ENCODE results near the gene DPY19L3.
"Not testable (repeated sequence)": the region's sequence is repeated elsewhere in the genome, so short reads cannot be mapped to it uniquely, and the experiment has no call there.

DPY19L3 gene

DNA sequence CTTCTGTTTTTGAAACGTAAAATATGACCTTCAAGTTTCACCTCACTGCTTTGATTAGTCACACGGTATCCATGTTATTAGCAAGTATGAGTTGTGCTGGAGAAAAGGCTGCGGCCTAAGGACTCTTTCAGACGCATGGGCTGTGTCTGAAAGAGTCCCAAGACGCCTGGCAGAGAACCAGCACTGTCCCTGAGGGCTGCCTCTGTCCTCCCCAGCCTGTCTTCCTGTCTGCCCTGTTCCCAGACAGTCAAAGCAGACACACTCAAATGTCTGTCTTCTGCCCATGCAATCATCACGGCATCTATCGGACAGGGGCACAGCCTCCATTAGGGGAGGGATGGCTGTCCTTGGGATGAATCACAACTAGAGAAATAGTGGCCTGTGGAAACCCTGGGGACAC lies 65.5 kb downstream of the DPY19L3 start:
- Histone ChIP-seq H3K27me3 (ENCODE audit: low read depth, low read length) (no peaks in the 10 kb centered on the region), H3K4me3 (ENCODE audit: low read depth in 1 of 2, low read length in 2 of 2) (no peak overlapping the region), H3K4me1 (ENCODE audit: control insufficient read depth in 1 of 2, insufficient read depth in 2 of 2, low read length in 2 of 2) (no peaks in the 10 kb centered on the region), H3K9me3 (ENCODE audit: control insufficient read depth in 1 of 2, low read length in 2 of 2) (no peaks in the 10 kb centered on the region), H3K27ac (ENCODE audit: low read length) (no peak overlapping the region), H3K36me3 (ENCODE audit: control insufficient read depth in 1 of 2, insufficient read depth in 2 of 2, low read length in 2 of 2) (peaks cover under 1 to 29% of the 10 kb centered on the region in 2 donors)

DNA sequence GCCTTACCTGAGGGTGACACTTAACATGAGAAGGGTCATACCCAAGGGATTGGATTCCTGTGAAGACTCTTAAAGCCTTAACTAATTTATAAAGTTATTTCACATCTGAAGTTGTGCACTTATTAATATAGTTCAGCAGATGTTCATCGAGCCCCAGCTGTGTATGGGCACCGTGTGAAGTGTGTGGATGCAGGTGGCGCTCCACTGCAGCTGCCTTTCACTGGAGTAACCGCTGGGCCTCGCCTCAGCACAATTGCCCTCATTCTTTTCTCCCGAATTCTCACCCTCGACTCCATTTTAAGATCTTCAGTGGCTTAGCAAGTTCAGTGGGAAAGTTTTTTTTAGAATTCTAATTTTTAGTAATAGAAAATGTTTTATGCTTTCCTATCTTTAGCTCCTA lies 66.2 kb downstream of the DPY19L3 start:
- no peaks in the 10 kb centered on the region for H3K9me3 ChIP-seq (ENCODE audit: control insufficient read depth in 1 of 2, low read length in 2 of 2)
- H3K36me3 ChIP-seq (ENCODE audit: control insufficient read depth in 1 of 2, insufficient read depth in 2 of 2, low read length in 2 of 2): peaks cover 0 to 26% of the 10 kb centered on the region in 2 donors
- H3K4me1 ChIP-seq (ENCODE audit: control insufficient read depth in 1 of 2, insufficient read depth in 2 of 2, low read length in 2 of 2): no peaks in the 10 kb centered on the region
- no peak overlapping the region for H3K27ac ChIP-seq (ENCODE audit: low read length)
- no peaks in the 10 kb centered on the region for H3K27me3 ChIP-seq (ENCODE audit: low read depth, low read length)
- no peak overlapping the region for H3K4me3 ChIP-seq (ENCODE audit: low read depth in 1 of 2, low read length in 2 of 2)

DNA sequence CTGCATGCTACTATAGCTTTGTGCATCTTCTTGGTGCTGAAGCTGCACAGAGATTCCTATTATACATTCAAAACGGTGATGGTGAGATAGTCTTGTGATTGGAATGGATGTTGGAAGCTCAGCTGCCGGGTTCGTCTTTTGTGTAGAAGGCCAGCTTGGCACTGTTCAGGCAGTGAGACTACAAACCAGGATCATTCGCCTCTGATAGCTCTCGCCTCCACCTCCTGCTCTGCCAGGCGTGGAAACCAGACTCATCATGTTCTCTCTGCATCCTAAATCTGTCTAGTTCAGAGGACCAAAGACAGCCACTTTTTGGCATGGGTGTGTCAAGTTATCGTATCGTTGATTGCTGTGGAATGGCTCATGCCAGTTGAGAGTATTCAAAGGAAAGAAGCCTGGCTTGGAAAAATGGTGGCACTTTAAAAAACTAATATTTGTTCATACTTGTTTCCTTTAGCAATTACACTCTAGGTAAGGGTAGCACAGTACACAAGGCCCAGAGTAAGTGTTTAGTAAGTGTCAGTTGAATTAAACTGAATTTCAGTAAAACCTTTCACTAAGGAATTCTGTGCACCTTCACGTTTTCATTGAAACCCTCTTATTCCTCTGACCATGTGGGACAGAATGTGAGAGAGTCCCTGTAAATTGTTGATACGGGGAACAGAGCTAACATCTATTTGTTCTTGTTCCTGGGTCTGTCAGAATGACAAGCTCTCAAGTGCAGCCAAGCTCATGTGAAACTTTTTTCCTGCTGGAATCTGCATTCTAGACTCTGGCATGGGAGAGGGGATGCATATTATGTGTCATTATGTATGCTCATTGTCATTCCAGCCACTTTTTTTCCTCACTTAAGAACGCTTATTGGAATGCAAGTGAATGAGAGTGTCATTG lies 69.8 kb downstream of the DPY19L3 start:
- Histone ChIP-seq H3K4me1 (ENCODE audit: control insufficient read depth in 1 of 2, insufficient read depth in 2 of 2, low read length in 2 of 2) (no peaks in the 10 kb centered on the region), H3K27ac (ENCODE audit: low read length) (no peak overlapping the region), H3K27me3 (ENCODE audit: low read depth, low read length) (no peaks in the 10 kb centered on the region), H3K9me3 (ENCODE audit: control insufficient read depth in 1 of 2, low read length in 2 of 2) (no peaks in the 10 kb centered on the region), H3K4me3 (ENCODE audit: low read depth in 1 of 2, low read length in 2 of 2) (no peak overlapping the region), H3K36me3 (ENCODE audit: control insufficient read depth in 1 of 2, insufficient read depth in 2 of 2, low read length in 2 of 2) (peaks cover 9 to 49% of the 10 kb centered on the region in 2 donors)

DNA sequence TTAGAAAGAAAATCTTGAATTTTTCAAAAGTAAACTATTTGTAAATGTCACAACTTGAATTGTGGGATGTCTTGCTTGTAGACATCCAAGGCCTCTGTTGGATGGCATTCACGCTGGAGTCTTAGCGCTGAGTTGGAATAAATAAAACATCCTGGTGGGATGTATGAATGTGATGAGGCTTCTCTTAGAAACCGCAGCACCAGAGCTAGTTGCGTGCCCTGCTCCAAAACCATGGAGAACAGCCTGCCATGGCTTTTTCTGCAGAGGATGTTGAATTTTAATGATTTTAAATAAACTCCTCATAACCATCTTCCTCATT lies 70.4 kb downstream of the DPY19L3 start:
- Histone ChIP-seq H3K9me3 (ENCODE audit: control insufficient read depth in 1 of 2, low read length in 2 of 2) (no peaks in the 10 kb centered on the region), H3K4me1 (ENCODE audit: control insufficient read depth in 1 of 2, insufficient read depth in 2 of 2, low read length in 2 of 2) (no peaks in the 10 kb centered on the region), H3K27me3 (ENCODE audit: low read depth, low read length) (no peaks in the 10 kb centered on the region), H3K27ac (ENCODE audit: low read length) (no peak overlapping the region), H3K36me3 (ENCODE audit: control insufficient read depth in 1 of 2, insufficient read depth in 2 of 2, low read length in 2 of 2) (peaks cover 9 to 52% of the 10 kb centered on the region in 2 donors), H3K4me3 (ENCODE audit: low read depth in 1 of 2, low read length in 2 of 2) (no peak overlapping the region)

DNA sequence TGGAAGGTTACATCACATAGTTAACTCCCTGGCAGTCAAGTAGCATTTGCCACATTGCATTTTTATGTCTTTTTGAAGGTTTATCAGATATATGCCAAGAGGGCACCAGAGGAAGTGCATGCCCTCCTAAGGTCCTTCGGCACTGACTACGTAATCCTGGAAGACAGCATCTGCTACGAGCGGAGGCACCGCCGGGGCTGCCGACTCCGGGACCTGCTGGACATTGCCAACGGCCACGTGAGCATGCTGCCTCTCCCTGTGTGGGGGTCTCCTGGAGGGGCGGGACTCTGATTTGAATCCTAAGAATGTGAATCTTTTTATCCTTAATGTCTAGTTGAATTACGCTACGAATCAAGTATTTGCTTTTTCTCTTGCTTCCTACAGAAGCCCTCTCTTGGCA lies 74.8 kb downstream of the DPY19L3 start:
- H3K27me3 ChIP-seq (ENCODE audit: low read depth, low read length): no peaks in the 10 kb centered on the region
- no peak overlapping the region for H3K4me3 ChIP-seq (ENCODE audit: low read depth in 1 of 2, low read length in 2 of 2)
- no peaks in the 10 kb centered on the region for H3K9me3 ChIP-seq (ENCODE audit: control insufficient read depth in 1 of 2, low read length in 2 of 2)
- no peak overlapping the region for H3K27ac ChIP-seq (ENCODE audit: low read length)
- no peaks in the 10 kb centered on the region for H3K4me1 ChIP-seq (ENCODE audit: control insufficient read depth in 1 of 2, insufficient read depth in 2 of 2, low read length in 2 of 2)
- peaks cover 37 to 71% of the 10 kb centered on the region in 2 donors for H3K36me3 ChIP-seq (ENCODE audit: control insufficient read depth in 1 of 2, insufficient read depth in 2 of 2, low read length in 2 of 2)

DNA sequence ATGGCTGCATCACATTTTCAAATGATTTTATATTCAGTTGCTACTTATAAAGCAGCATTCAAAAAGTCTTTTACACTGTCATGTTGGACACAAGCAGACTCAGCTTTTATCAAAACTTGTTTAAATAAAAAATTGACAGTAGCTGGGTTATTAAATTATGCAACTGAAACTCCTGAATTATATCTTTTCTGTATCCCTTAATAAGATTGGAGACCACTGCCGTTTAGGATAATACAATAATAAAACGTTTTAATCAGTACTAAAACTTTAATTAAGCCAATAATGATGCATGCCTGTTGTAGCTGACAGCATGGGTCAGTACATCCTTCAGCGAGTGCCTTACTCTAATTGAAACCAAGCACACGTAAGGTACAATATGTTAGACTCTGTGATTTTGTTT lies 78.0 kb downstream of the DPY19L3 start:
- H3K27me3 ChIP-seq (ENCODE audit: low read depth, low read length): no peaks in the 10 kb centered on the region
- peaks cover 0 to 9% of the 10 kb centered on the region in 2 donors for H3K9me3 ChIP-seq (ENCODE audit: control insufficient read depth in 1 of 2, low read length in 2 of 2)
- H3K4me1 ChIP-seq (ENCODE audit: control insufficient read depth in 1 of 2, insufficient read depth in 2 of 2, low read length in 2 of 2): no peaks in the 10 kb centered on the region
- peaks cover 34 to 87% of the 10 kb centered on the region in 2 donors for H3K36me3 ChIP-seq (ENCODE audit: control insufficient read depth in 1 of 2, insufficient read depth in 2 of 2, low read length in 2 of 2)
- no peak overlapping the region for H3K4me3 ChIP-seq (ENCODE audit: low read depth in 1 of 2, low read length in 2 of 2)
- H3K27ac ChIP-seq (ENCODE audit: low read length): no peak overlapping the region

DNA sequence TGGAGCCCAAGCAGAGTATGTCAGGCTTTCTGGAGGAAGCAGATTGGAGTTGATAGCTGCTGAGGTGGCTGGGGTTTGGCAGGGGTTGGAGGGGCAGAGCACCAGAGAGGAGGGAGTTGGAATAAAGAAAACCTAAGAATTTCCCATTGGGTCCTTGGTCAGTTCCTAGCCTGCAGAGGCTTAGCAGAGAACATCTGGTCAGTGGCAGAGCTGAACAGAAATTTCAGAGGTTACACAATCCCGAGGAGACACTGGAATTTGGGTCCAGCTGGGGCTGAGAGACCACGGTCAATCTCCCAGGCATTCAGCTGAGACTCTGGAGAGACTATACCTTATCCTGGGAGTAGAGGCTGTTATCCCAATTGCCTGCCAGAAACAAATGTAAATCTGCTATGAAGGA lies 84.4 kb downstream of the DPY19L3 start:
- Histone ChIP-seq H3K4me3 (ENCODE audit: low read depth in 1 of 2, low read length in 2 of 2) (no peak overlapping the region), H3K36me3 (ENCODE audit: control insufficient read depth in 1 of 2, insufficient read depth in 2 of 2, low read length in 2 of 2) (peaks cover 0 to 32% of the 10 kb centered on the region in 2 donors), H3K9me3 (ENCODE audit: control insufficient read depth in 1 of 2, low read length in 2 of 2) (peaks cover 0 to 15% of the 10 kb centered on the region in 2 donors), H3K27me3 (ENCODE audit: low read depth, low read length) (no peaks in the 10 kb centered on the region), H3K4me1 (ENCODE audit: control insufficient read depth in 1 of 2, insufficient read depth in 2 of 2, low read length in 2 of 2) (no peaks in the 10 kb centered on the region), H3K27ac (ENCODE audit: low read length) (no peak overlapping the region)

DNA sequence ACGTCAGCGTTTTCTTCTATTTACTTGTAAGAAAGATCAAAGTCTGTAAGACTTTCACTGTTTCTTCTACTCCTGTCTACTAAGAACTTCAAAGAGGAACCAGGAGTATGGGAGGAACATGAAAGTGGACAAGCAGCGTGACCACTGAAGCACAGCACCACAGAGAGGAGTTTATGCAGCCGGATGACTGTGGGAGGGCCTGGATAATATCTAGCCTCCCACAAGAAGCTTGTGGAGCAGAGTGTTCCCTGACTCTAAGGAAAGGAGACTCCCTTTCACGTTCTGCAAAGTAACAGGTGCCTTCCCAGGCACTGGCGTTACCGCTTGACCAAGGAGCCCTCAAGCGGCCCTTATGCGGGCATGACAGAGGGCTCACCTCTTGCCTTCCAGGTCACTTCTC lies 91.8 kb downstream of the DPY19L3 start:
- H3K27ac ChIP-seq (ENCODE audit: low read length): no peak overlapping the region
- H3K4me1 ChIP-seq (ENCODE audit: control insufficient read depth in 1 of 2, insufficient read depth in 2 of 2, low read length in 2 of 2): no peaks in the 10 kb centered on the region
- H3K36me3 ChIP-seq (ENCODE audit: control insufficient read depth in 1 of 2, insufficient read depth in 2 of 2, low read length in 2 of 2): no peaks in the 10 kb centered on the region
- H3K27me3 ChIP-seq (ENCODE audit: low read depth, low read length): no peaks in the 10 kb centered on the region
- no peaks in the 10 kb centered on the region for H3K9me3 ChIP-seq (ENCODE audit: control insufficient read depth in 1 of 2, low read length in 2 of 2)
- H3K4me3 ChIP-seq (ENCODE audit: low read depth in 1 of 2, low read length in 2 of 2): no peak overlapping the region

DNA sequence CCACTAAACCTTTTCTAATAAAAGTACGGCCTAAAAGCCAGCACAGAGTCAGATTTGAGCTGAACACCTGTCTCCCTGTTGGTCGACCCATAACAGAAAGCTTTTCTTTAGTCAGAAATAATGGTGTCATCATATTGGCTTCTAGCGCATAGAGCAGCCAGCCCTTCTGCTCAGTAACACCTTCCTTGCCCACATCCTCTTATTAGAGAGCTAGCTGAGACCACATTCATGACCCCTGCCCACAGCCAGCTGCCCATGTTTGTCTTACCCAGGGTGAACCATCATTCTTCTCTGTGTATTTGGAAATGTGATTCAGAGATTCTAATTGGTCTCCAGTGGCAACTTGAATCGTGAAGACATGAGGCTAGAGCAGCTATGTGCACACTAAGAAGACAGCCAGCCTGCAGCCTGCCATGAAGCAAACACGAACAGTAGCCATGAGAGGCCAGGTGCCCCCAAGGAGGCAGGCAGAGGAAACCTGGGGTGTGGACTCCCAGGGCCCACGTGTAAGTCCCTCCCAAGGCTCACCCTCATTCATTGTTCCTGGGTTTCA lies 93.2 kb downstream of the DPY19L3 start:
- no peaks in the 10 kb centered on the region for H3K27me3 ChIP-seq (ENCODE audit: low read depth, low read length)

DNA sequence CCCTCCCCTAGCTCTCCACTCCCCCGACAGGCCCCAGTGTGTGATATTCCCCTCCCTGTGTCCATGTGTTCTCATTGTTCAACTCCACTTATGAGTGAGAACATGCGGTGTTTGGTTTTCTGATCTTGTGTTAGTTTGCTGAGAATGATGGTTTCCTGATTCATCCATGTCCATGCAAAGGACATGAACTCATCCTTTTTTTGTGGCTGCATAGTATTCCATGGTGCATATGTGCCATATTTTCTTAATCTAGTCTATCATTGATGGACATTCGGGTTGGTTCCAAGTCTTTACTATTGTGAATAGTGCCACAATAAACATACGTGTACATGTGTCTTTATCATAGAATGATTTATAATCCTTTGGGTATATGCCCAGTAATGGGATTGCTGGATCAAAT lies 106.9 kb downstream of the DPY19L3 start:
- not testable (repeated sequence) for H3K27me3 ChIP-seq (ENCODE audit: low read depth, low read length); H3K9me3 ChIP-seq (ENCODE audit: control insufficient read depth in 1 of 2, low read length in 2 of 2); H3K27ac ChIP-seq (ENCODE audit: low read length); H3K4me3 ChIP-seq (ENCODE audit: low read depth in 1 of 2, low read length in 2 of 2); H3K36me3 ChIP-seq (ENCODE audit: control insufficient read depth in 1 of 2, insufficient read depth in 2 of 2, low read length in 2 of 2); H3K4me1 ChIP-seq (ENCODE audit: control insufficient read depth in 1 of 2, insufficient read depth in 2 of 2, low read length in 2 of 2)

More for the DNA sequence above, 93.2 kb downstream of the DPY19L3 start:
- no peaks in the 10 kb centered on the region for H3K9me3 ChIP-seq (ENCODE audit: control insufficient read depth in 1 of 2, low read length in 2 of 2)
- H3K4me1 ChIP-seq (ENCODE audit: control insufficient read depth in 1 of 2, insufficient read depth in 2 of 2, low read length in 2 of 2): no peaks in the 10 kb centered on the region
- no peaks in the 10 kb centered on the region for H3K36me3 ChIP-seq (ENCODE audit: control insufficient read depth in 1 of 2, insufficient read depth in 2 of 2, low read length in 2 of 2)
- H3K27ac ChIP-seq (ENCODE audit: low read length): no peak overlapping the region
- H3K4me3 ChIP-seq (ENCODE audit: low read depth in 1 of 2, low read length in 2 of 2): no peak overlapping the region

DNA sequence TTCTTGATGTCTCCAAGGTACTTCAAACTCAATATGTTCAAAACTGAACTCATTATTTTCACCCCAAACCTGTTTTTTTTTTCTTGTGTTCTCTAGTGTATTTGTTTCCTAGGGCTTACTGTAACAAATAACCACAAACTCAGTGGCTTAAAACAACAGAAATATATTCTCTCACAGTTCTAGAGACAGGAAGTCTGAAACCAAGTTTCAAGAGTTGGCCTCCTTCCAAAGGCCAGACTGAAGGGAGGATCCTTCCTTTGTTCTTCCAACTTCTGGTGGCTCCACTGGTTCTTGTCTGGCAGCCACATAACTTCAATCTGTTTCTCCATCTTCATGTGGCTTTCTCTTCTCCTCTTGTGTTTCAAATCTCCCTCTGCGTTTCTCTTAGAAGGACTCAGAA lies 113.5 kb downstream of the DPY19L3 start:
- Histone ChIP-seq H3K27me3 (ENCODE audit: low read depth, low read length) (no peaks in the 10 kb centered on the region), H3K36me3 (ENCODE audit: control insufficient read depth in 1 of 2, insufficient read depth in 2 of 2, low read length in 2 of 2) (no peaks in the 10 kb centered on the region), H3K9me3 (ENCODE audit: control insufficient read depth in 1 of 2, low read length in 2 of 2) (no peaks in the 10 kb centered on the region), H3K4me1 (ENCODE audit: control insufficient read depth in 1 of 2, insufficient read depth in 2 of 2, low read length in 2 of 2) (no peaks in the 10 kb centered on the region), H3K4me3 (ENCODE audit: low read depth in 1 of 2, low read length in 2 of 2) (no peak overlapping the region), H3K27ac (ENCODE audit: low read length) (no peak overlapping the region)

DNA sequence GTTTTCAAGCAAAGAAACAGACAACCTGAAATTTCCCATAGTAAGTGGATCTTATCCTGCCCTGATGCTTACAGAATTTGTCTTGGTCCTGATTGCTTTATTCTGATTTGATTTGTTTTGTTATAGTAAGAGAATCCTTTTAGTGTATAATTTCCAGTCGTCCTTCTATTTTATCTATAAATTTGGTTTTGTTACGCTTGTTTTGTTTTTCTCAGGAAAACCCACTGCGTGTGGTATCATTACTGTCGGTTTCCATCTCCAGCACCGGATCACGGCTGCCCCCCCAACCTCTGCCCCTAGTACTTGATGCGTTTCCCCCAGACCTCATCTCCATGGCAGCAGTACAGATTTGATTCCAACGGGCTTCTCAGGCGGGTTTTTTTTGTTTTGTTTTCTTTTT lies 117.4 kb downstream of the DPY19L3 start:
- no peaks in the 10 kb centered on the region for H3K9me3 ChIP-seq (ENCODE audit: control insufficient read depth in 1 of 2, low read length in 2 of 2)
- no peaks in the 10 kb centered on the region for H3K27me3 ChIP-seq (ENCODE audit: low read depth, low read length)
- H3K36me3 ChIP-seq (ENCODE audit: control insufficient read depth in 1 of 2, insufficient read depth in 2 of 2, low read length in 2 of 2): no peaks in the 10 kb centered on the region
- no peak overlapping the region for H3K4me3 ChIP-seq (ENCODE audit: low read depth in 1 of 2, low read length in 2 of 2)
- H3K27ac ChIP-seq (ENCODE audit: low read length): no peak overlapping the region
- H3K4me1 ChIP-seq (ENCODE audit: control insufficient read depth in 1 of 2, insufficient read depth in 2 of 2, low read length in 2 of 2): no peaks in the 10 kb centered on the region

All from muscle layer of duodenum (tissue), 2 donors.